Stimulated activated CD8-positive, alpha-beta memory T cell treated with anti-CD3 and anti-CD28 coated beads, Interleukin-4, amount 100 ng/mL, for 24 hours (primary cell): ENCODE results near the gene ATP23.

Experiments used
- DNase-seq: peaks from one replicate; pipeline ENCODE4 v3.0.0-alpha.2; 2020; ENCODE audit warnings: low read depth

Gene ATP23

DNA sequence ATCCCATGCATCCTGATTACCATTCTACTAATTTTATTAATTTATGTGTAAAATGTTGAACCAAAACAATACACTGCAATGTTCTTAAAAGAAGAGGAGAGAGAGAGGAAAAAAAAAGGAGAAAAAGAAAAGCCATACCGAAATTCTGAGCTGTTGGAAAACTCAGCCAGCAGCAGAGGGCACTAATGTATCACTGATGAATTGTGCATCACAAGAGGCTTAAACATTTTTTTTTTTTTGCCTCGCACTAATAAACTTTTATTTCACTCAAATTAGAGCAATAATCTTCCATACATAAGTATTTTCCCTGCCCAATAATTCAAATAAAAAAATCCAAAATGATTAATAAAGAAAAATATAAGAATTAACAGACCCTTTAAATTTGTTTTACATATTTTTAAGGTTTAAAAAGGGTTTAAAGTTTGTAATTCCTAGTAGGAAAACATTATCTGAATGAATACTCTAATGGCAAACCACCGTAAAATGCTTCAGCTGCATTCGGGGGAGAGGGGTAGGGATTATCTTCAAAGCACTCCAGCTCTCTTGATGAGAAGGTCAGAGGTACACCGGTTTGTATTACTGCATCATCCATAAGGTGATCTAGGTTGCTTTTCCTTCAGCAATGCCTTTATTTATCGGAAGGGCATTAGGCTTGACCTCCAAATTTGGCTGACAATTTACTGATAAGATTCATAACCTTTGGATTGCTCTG lies 41.9 kb downstream of the ATP23 start:
- no peak for DNase-seq

DNA sequence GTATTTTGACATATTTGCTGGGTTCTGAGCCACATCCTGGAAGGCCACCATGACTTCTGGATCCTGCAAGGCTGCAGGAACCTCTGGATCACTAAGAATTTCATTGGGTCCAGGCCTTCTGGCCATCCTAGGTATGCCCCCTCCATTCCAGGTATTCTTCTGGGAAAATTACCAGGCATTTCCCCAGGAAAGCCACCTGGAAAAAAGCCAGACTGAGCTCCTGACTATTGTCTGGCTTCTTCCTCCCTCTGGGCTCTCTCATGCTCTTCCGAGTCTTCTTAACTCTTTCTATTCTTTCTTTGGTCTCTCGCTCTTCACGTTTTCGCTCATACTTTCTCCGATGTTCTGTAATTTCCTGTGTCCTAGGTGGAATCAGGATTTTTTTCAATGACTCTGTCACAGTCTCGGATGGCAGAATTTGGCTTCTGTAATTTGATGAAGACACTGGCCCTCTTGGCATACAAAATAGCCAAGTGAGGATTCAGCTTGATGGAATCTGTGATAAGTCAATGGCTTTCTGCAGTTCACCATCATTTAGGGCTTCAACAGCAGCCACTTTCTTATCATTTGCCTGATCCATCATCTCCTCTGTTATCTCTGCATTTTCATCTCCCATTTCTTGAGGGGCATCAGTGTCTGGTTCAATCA lies 42.6 kb downstream of the ATP23 start:
- DNase-seq: no peak

GRCh38 chr12:57984629-57985151 lies 43.3 kb downstream of the ATP23 start:
- no peak for DNase-seq

GRCh38 chr12:57985685-57986084 lies 44.3 kb downstream of the ATP23 start:
- DNase-seq: no peak

DNA sequence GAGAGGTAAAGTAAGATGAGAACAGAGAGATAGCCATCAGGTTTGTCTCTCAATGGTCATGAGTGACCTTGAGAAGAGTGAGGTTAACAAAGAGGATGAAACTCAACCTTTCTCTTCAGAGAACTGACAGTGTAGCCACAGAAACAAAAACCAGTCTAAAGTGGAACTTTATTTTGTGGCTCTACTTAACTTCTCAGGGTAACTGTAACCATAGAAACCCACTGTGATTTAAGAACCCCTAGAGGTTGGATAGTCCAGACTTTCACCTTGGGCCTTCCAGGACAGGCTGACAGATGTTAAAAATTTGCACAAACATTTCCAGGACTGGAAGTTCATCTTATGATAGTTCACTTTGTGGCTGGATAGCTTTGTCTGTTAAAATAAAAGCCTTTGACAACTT lies 48.5 kb downstream of the ATP23 start:
- no peak for DNase-seq

- no peak for DNase-seq
These were observed 49.0 kb downstream of the ATP23 start for GRCh38 chr12:57990241-57990883.

- DNase-seq: no peak
These were observed 50.6 kb downstream of the ATP23 start for GRCh38 chr12:57992001-57992400.

- no peak for DNase-seq
These were observed 51.7 kb downstream of the ATP23 start for GRCh38 chr12:57993030-57993429.

DNA sequence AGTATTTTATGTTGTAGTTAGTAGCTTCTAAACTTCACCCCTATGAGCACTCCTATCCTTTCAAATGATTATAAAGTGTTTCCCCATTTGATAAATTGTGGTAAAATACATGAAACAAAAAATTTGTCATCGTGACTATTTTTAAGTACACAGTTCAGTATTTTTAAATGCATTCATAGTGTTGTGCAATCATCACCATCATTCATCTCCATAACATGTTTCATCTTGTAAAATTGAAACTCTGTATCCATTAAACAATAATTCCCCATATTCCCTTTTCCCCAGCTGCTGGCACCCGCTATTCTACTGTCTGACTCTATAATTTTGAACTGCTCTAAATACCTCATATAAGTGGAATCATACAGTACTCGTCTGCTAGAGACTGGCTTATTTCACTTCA lies 52.5 kb downstream of the ATP23 start:
- DNase-seq: no peak

DNA sequence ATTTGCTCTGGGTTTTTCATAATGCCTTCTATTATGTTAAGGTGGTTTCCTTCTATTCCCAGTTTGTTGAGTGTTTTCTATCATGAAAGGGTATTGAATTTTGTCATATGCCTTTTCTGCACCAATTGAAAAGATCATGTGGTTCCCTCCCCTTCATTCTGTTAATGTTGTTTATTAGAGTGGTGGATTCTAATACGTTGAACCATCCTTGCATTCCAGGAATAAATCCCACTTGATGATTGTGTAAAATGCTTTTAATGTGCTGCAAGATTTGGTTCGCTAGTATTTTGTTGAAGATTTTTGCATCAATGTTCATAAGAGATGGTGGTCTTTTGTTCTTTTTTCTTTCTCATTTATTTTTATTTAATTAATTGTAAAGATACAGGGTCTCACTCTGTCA lies 55.2 kb downstream of the ATP23 start:
- DNase-seq: no peak

GRCh38 chr12:57998251-57998650 lies 56.9 kb downstream of the ATP23 start:
- DNase-seq: no peak

DNA sequence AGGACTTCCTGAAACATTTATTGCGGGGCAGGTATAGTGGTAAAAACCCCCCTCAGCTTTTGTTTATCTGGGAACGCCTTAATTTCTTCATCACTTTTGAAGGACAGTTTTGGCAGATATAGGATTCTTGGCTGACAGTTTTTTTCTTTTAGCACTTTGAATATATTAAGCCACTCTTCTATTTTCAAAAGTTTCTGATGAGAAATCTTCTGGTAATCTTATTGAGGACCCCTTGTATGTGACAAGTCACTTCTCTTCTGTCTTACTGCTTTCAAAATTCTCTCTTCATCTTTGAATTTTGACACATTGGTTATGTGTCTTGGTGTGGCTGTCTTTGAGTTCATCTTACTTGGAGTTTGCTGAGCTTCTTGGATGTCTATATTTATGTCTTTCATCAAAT lies 59.1 kb downstream of the ATP23 start:
- no peak for DNase-seq

DNA sequence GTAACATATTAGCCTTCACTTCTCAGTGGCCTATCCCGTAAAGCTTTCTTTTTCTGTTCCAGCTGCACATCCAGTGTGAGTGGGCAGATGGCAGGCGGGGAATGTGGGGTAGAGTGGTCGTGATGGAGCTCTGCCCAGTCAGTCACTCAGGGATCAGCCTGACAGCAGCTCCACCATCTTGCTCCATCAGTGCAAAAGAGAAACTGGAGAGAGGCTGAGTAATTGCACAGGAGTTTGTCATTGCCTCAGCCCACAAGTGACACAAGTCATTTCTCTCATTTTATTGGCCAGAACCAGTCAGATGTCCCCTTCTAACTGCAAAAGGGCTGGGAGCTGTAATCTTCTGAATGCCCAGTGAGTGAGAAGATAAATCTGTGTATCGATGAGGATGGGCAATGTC lies 66.5 kb downstream of the ATP23 start:
- no peak for DNase-seq

DNA sequence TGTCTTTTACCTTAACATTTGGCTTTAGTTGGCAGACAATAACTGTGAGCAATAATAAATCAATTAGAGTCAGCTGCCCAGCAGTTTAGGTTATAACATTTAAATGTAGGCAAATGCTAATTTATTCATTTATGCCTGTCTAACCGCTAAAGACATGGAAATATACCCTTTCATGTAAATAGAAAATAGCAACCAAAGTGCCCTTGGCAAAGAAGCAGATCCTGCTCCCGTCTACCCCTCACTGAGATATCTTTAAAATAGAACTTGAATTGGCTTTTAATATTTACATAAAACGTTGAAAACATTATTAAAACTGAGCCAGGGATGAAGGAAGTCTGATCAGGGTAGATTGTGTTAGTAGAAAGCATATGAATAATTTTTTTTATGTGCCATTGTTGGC lies 67.3 kb downstream of the ATP23 start:
- DNase-seq: no peak
